ENCODE measurements around the gene DSE.

DNA sequence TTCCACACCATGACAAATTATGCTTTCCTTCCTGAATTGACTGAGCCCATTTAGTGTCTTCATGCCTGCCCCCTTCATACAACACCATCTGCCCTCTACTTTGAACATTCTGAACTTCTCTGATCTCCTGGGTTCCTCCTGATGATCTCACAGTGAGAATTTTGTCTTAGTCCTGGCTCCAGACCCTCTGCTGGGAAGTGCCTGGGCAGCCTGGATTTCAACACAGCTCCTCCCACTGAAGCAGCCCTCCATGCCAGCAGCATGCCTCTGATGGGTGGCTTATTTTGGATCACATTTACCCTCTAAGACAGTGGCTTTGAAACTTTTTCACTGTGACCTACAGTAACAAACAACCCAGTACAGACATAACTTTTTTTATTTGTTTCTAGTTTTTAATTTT is 41.5 kb downstream of the DSE start:
- TF ChIP-seq, protein P1, sequence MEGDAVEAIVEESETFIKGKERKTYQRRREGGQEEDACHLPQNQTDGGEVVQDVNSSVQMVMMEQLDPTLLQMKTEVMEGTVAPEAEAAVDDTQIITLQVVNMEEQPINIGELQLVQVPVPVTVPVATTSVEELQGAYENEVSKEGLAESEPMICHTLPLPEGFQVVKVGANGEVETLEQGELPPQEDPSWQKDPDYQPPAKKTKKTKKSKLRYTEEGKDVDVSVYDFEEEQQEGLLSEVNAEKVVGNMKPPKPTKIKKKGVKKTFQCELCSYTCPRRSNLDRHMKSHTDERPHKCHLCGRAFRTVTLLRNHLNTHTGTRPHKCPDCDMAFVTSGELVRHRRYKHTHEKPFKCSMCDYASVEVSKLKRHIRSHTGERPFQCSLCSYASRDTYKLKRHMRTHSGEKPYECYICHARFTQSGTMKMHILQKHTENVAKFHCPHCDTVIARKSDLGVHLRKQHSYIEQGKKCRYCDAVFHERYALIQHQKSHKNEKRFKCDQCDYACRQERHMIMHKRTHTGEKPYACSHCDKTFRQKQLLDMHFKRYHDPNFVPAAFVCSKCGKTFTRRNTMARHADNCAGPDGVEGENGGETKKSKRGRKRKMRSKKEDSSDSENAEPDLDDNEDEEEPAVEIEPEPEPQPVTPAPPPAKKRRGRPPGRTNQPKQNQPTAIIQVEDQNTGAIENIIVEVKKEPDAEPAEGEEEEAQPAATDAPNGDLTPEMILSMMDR (IDR thresholded peaks at IDR 0.05), result no peak
- TF ChIP-seq POLR2A (IDR thresholded peaks at IDR 0.05), result no peak
